Measurements from ENCODE around the gene SCLT1. TPM values are rescaled to one million over a fixed set of nuclear protein-coding genes. Genes with fewer than 3 reads are reported as not detected.

SCLT1 gene
- total RNA-seq, 1 experiment from 2014 or later, result 13.3 TPM

GRCh38 chr4:128866691-128867090 lies 226.6 kb downstream of the SCLT1 start:
- no peak for TF ChIP-seq FOSL1 (IDR thresholded peaks at IDR 0.05; ENCODE audit: low read depth)
- TF ChIP-seq EZH2 (IDR thresholded peaks at IDR 0.05), result no peak
- TF ChIP-seq CBX3 (IDR thresholded peaks at IDR 0.05; ENCODE audit: low read depth), result no peak
- no peak for TF ChIP-seq POLR2A (IDR thresholded peaks at IDR 0.05; ENCODE audit: borderline replicate concordance, extremely low read depth, insufficient read depth, insufficient read length)
- no peak for TF ChIP-seq ELF1 (IDR thresholded peaks at IDR 0.05; ENCODE audit: borderline replicate concordance, low read depth)
- no peak for TF ChIP-seq SRF (IDR thresholded peaks at IDR 0.05; ENCODE audit: low read depth)
- no peak for TF ChIP-seq RAD21 (IDR thresholded peaks at IDR 0.05; ENCODE audit: low read depth)
- no peak for TF ChIP-seq EZH2phosphoT487 (IDR thresholded peaks at IDR 0.05; ENCODE audit: borderline replicate concordance)
- no peak for TF ChIP-seq JUND (IDR thresholded peaks at IDR 0.05)
- no peak for TF ChIP-seq MAX (IDR thresholded peaks at IDR 0.05)
- no peak for TF ChIP-seq SIN3A (IDR thresholded peaks at IDR 0.05; ENCODE audit: low read depth)
- DNase-seq (ENCODE audit: low read depth, low spot score) (no peak), ATAC-seq (no peak)
- Histone ChIP-seq H3K79me2 (ENCODE audit: insufficient read depth, low read length) (no peaks in the 10 kb centered on the region), H3K36me3 (ENCODE audit: control insufficient read depth in 1 of 2, insufficient read depth in 2 of 2, low read length in 2 of 2) (peaks cover 2 to 7% of the 10 kb centered on the region in 2 experiments; a peak in 2 of 4 replicates), H4K20me1 (ENCODE audit: insufficient read depth) (no peaks in the 10 kb centered on the region), H3K27me3 (ENCODE audit: insufficient read depth, low read length) (no peaks in the 10 kb centered on the region), H2AFZ (ENCODE audit: low read depth, low read length, poor library complexity, severe bottlenecking) (no peak overlapping the region), H3K9me3 (ENCODE audit: control insufficient read depth in 1 of 2, insufficient read depth in 1 of 2, low read depth in 1 of 2, low read length in 2 of 2) (no peaks in the 10 kb centered on the region), H3K4me2 (ENCODE audit: low read length) (no peak overlapping the region), H3K9me2 (ENCODE audit: insufficient read depth) (no peaks in the 10 kb centered on the region), H3K9ac (ENCODE audit: low read length) (no peak overlapping the region), H3K4me1 (ENCODE audit: control insufficient read depth in 1 of 2, insufficient read depth in 2 of 2, low read length in 2 of 2) (no peaks in the 10 kb centered on the region), H3K27ac (ENCODE audit: low read depth, low read length) (no peak overlapping the region), H3K4me3 (replicated peaks in 1 of 2; ENCODE audit: low read depth in 1 of 2, low read length in 2 of 2) (no peak overlapping the region)
- CTCF ChIA-PET, result no interaction called here
- BruUV-seq (replicated peaks), result no TSS peak
- POLR2A ChIA-PET, result no interaction called here
- intact Hi-C loops (cut with micrococcal nuclease), result no loop called here
- RAD21 ChIA-PET (ENCODE audit: low non-redundant PET in 1 of 2, low total read pairs in 2 of 2, uncharacterized antibody in 2 of 2, unreplicated experiment in 2 of 2), result no interaction called here

DNA sequence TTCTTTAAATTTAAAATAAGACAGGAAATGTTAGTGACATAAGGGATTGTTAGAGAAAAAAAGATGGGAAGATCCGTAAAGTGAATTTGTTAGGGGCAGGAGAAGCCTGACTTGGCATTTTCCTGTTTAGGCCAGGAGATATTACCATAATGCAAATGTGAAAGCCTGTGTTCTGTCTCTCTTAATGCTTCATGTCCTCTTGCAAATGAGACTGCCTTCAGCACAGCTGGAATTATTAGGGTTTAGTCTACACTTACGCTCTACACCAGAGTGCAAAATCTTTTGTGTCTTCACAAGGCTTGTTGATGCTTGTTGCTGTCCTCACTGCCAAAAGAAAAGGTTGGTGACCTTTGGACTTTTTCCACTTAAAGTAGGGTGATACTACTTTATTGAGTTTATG lies 227.1 kb downstream of the SCLT1 start:
- Histone ChIP-seq H3K4me2 (ENCODE audit: low read length) (no peak overlapping the region), H3K9ac (ENCODE audit: low read length) (no peak overlapping the region), H3K36me3 (ENCODE audit: control insufficient read depth in 1 of 2, insufficient read depth in 2 of 2, low read length in 2 of 2) (peaks cover 2 to 4% of the 10 kb centered on the region in 2 experiments; a peak in 2 of 4 replicates), H3K9me3 (ENCODE audit: control insufficient read depth in 1 of 2, insufficient read depth in 1 of 2, low read depth in 1 of 2, low read length in 2 of 2) (no peaks in the 10 kb centered on the region), H3K79me2 (ENCODE audit: insufficient read depth, low read length) (no peaks in the 10 kb centered on the region), H3K27me3 (ENCODE audit: insufficient read depth, low read length) (no peaks in the 10 kb centered on the region), H4K20me1 (ENCODE audit: insufficient read depth) (no peaks in the 10 kb centered on the region), H3K4me3 (replicated peaks in 1 of 2; ENCODE audit: low read depth in 1 of 2, low read length in 2 of 2) (no peak overlapping the region), H3K9me2 (ENCODE audit: insufficient read depth) (no peaks in the 10 kb centered on the region), H3K27ac (ENCODE audit: low read depth, low read length) (no peak overlapping the region), H3K4me1 (ENCODE audit: control insufficient read depth in 1 of 2, insufficient read depth in 2 of 2, low read length in 2 of 2) (no peaks in the 10 kb centered on the region), H2AFZ (ENCODE audit: low read depth, low read length, poor library complexity, severe bottlenecking) (no peak overlapping the region)
- ChIA-PET POLR2A (no interaction called here), RAD21 (ENCODE audit: low non-redundant PET in 1 of 2, low total read pairs in 2 of 2, uncharacterized antibody in 2 of 2, unreplicated experiment in 2 of 2) (no interaction called here), CTCF (no interaction called here)
- intact Hi-C loops (cut with micrococcal nuclease), result no loop called here
- ATAC-seq (no peak), DNase-seq (ENCODE audit: low read depth, low spot score) (no peak)
- BruUV-seq (replicated peaks), result no TSS peak
- TF ChIP-seq MAX (IDR thresholded peaks at IDR 0.05) (no peak), ZFX (IDR thresholded peaks at IDR 0.05) (no peak), POLR2A (IDR thresholded peaks at IDR 0.05; ENCODE audit: borderline replicate concordance, extremely low read depth, insufficient read depth, insufficient read length) (no peak), SIN3A (IDR thresholded peaks at IDR 0.05; ENCODE audit: low read depth) (no peak), EZH2 (IDR thresholded peaks at IDR 0.05) (no peak), RAD21 (IDR thresholded peaks at IDR 0.05; ENCODE audit: low read depth) (no peak), YY1 (IDR thresholded peaks at IDR 0.05; ENCODE audit: extremely low read depth, insufficient replicate concordance, low read depth, low read length) (no peak), REST (IDR thresholded peaks at IDR 0.05; ENCODE audit: low read depth) (no peak), JUND (IDR thresholded peaks at IDR 0.05) (no peak), EZH2phosphoT487 (IDR thresholded peaks at IDR 0.05; ENCODE audit: borderline replicate concordance) (no peak)
- TF ChIP-seq, protein P1, sequence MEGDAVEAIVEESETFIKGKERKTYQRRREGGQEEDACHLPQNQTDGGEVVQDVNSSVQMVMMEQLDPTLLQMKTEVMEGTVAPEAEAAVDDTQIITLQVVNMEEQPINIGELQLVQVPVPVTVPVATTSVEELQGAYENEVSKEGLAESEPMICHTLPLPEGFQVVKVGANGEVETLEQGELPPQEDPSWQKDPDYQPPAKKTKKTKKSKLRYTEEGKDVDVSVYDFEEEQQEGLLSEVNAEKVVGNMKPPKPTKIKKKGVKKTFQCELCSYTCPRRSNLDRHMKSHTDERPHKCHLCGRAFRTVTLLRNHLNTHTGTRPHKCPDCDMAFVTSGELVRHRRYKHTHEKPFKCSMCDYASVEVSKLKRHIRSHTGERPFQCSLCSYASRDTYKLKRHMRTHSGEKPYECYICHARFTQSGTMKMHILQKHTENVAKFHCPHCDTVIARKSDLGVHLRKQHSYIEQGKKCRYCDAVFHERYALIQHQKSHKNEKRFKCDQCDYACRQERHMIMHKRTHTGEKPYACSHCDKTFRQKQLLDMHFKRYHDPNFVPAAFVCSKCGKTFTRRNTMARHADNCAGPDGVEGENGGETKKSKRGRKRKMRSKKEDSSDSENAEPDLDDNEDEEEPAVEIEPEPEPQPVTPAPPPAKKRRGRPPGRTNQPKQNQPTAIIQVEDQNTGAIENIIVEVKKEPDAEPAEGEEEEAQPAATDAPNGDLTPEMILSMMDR (IDR thresholded peaks at IDR 0.05 in 2 of 3, conservative IDR thresholded peaks at IDR 0.05 in 1 of 3; ENCODE audit: borderline replicate concordance in 1 of 3, insufficient read depth in 1 of 3, low read depth in 2 of 3, low read length in 2 of 3), result no peak
- TF ChIP-seq, protein P2, sequence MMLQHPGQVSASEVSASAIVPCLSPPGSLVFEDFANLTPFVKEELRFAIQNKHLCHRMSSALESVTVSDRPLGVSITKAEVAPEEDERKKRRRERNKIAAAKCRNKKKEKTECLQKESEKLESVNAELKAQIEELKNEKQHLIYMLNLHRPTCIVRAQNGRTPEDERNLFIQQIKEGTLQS (IDR thresholded peaks at IDR 0.05), result no peak

Data from HCT116 (cell line).